ENCODE measurements around the gene LLPH. TPM values are rescaled to one million over a fixed set of nuclear protein-coding genes. Genes with fewer than 3 reads are reported as not detected.
"Not testable (repeated sequence)": the region's sequence is repeated elsewhere in the genome, so short reads cannot be mapped to it uniquely, and the experiment has no call there.

LLPH gene
- 14.1 and 14.2 TPM in 2 replicates for total RNA-seq (2014; rRNA removed; shearing (Covaris generic); ENCODE audit: low replicate concordance)

DNA sequence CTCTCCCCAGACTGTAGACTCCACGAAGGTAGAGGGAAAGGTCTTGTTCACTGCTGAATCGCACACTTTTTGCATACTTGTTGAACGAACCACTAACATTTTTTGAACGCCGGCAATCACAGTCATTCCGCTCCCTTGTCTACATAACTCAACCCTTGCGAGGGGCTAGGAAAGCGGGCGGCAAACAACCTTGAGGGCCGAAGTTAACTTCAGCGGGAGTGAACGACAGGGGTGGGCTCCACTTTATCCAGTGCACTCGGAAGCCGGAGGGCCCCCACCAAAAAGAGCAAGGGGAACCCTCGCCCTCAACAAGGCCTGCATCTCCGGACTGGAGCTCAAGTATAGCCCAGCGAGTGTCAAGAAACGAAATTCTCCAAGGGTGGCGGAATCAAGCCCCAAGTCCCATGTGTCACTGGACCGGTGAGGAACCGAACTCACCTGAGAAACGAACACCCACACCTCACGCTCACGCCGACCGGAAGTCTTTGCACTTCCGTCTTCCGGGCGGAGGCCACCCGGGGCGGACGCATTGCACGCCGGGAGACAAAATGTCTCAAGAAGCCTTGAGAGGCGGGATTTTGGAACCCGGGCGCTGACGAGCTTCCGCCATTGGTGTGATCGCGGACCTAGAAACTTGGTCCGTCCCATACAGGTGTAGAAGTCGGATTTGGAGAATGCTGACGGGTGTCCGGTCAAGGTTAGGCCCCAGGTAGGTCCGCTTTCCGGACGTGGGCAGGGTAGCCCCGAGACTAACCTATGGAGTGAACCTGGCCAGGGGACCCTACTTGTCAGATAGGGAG lies at the start of gene LLPH:
Gene LLPH (minus strand): TSS at position 484 of the 800 bp plus-strand sequence. CDS start 1,644 bp downstream, outside the sequence.
- Histone ChIP-seq H3K36me3 (peaks cover 29% of the 10 kb centered on the region), H3K27me3 (no peaks in the 10 kb centered on the region), H3K9me3 (no peaks in the 10 kb centered on the region), H3K4me3 (peak within 1 kb of the TSS; percentile 99)
- peak; percentile 90 for DNase-seq

DNA sequence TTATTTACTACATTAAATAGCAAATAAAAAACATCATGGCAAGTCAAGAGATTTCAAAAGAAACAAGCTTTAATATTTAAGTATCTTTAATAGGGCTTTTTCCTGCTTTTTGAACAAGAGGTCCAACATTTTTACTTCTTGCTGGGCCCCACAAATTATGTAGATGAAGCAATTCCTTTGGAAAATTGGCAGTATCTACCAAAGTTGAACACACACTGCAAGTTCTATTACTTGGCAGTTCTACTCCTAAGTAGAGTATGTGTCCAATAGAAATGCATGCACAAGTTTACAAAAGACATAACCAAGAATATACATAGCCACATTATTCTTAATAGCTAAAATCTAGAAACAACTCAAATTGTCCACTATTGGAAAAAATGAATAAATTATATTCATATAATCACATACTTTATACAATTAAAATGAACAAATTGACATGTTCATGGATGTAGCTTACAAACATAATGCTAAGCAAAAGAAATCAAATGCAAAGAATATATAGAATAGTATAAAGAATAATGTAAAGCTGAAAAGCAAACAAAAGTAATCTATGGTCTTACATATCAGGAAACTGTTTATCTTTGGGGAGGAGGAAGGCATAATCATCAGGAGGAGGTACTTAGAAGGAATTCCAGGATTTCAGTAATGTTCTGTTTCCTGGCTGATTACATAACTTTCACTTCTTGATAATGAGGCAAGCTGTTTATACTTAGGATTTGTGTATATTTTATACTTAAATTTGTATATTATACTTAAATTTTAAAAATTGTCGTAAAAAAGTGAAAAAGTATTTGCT lies 45.8 kb upstream of the LLPH start:
- Histone ChIP-seq H3K36me3 (no peaks in the 10 kb centered on the region), H3K4me3 (no peak overlapping the region), H3K9me3 (no peaks in the 10 kb centered on the region), H3K27me3 (peaks cover 3% of the 10 kb centered on the region; the same call in 1 of the 2 replicates)
- DNase-seq, result no peak

DNA sequence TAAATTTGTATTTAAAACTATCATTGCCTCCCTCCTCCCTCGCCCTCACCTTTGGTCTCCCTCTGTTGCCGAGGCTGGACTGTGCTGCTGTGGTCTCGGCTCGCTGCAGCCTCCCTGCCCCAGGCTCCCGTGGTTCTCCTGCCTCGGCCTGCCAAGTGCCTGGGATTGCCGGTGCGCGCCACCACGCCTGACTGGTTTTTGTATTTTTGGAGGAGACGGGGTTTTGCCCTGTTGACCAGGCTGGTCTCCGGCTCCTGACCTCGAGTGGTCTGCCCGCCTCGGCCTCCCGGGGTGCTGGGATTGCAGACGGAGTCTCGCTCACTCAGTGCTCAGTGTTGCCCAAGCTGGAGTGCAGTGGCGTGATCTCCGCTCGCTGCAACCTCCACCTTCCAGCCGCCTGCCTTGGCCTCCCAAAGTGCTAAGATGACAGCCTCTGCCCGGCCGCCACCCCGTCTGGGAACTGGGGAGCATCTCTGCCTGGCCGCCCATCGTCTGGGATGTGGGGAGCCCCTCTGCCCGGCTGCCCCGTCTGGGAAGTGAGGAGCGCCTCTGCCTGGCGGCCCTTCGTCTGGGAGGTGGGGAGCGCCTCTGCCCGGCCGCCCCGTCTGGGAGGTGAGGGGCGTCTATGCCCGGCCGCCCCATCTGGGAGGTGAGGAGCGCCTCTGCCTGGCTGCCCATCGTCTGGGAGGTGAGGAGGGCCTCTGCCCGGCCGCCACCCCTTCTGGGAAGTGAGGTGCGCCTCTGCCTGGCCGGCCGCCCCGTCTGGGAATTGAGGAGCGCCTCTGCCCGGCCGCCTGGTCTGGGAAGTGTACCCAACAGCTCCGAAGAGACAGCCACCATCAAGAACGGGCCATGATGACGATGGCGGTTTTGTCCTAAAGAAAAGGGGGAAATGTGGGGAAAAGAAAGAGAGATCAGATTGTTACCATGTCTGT lies 44.1 kb upstream of the LLPH start:
- H3K4me3 ChIP-seq, H3K27me3 ChIP-seq, H3K9me3 ChIP-seq, DNase-seq, H3K36me3 ChIP-seq: not testable (repeated sequence)

DNA sequence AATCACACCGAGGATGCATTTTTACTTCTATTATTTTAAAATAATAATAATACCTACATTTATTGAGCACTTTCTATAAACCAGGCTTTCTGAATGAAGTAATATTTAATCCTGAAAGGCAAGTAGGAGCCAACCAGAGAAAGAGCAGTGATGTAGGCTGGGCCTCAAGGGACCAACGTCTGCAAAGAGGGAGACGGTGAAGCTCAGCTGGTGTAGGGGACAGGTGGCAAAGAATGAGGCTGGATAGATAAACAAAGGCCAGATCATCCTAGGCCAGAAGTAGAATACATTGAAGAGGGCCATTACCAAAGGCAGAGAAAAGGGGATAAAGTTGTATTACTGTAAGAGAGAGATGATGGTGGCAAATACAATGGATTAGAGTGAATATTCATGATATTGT lies 40.1 kb upstream of the LLPH start:
- H3K36me3 ChIP-seq, result peaks cover 9% of the 10 kb centered on the region
- no peaks in the 10 kb centered on the region for H3K27me3 ChIP-seq
- no peak for DNase-seq
- H3K4me3 ChIP-seq, result peak overlapping the region; percentile 67
- H3K9me3 ChIP-seq, result peaks cover 2% of the 10 kb centered on the region; the same call in 1 of the 2 replicates

DNA sequence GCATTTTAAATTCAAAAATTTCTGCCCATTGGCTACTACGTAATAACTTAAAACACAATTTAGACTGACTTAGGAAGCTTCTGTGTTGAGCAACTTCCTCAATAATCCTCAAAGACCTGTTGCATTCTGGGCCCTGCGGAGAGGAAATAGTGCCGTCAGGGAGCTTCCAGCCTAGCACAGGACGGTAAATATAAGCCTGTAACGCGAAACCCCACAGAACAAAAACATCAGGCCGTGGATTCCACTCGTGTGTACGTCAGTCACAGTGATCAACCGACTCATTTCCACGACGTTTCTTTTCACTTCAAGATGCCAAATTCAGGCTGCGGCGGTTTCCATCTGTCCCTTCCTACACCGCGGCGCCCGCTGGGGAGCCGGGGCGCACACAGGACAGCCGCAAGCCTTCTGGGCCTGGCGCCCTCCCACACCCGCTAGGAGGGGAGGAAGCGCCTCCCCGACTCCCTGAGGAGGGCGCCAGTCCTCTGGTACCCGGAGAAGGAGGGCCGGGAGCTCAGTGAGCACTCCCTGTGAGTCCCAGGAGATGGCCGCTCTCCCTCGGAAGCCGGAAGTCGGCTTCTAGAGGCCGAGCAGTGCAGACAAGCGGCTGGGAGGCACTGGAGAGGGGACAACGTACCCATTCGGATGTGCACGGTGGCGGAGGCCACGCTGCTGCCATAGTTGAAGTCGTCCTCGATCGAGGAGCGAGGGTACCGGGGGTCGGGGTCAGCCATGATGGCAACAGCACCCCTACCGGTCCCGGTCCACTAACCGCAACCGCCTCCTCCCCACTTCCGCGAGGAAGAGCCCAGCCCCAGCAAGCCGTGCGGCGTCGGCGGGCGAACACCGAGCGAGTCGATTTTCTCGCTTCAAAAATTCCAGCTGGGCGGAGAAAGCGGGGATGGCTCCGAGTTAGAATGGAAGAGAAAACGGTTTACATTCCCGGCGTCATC lies 38.9 kb upstream of the LLPH start, which contains the start of gene TMBIM4:
Gene TMBIM4 (minus strand): TSS at position 776 of the 950 bp plus-strand sequence. CDS start 45 bp downstream, at position 731.
- no peaks in the 10 kb centered on the region for H3K27me3 ChIP-seq
- H3K4me3 ChIP-seq, result peak within 1 kb of the TSS; percentile 67
- peaks cover 8% of the 10 kb centered on the region for H3K9me3 ChIP-seq
- peaks cover 18% of the 10 kb centered on the region for H3K36me3 ChIP-seq
- peak; percentile 92 for DNase-seq

DNA sequence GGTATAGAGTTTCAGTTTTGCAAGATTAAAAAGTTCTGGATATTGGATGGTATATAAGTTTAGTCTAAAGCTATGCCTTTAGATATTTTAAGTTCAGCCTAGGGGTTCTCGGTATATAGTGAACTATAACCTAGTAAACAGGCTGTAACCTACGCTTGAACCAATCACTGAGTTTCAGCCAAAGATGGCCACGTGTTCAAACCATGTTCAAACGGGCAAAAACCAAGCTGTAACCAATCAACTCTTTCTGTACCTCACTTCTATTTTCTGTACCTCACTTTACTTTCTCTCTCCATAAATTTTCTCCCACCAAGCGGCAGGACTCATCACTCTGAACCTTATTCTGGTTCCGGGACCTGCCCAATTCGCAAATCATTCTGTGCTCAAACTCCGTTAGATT lies 37.9 kb upstream of the LLPH start:
- Histone ChIP-seq H3K9me3 (peaks cover 10% of the 10 kb centered on the region), H3K27me3 (no peaks in the 10 kb centered on the region), H3K36me3 (peaks cover 19% of the 10 kb centered on the region), H3K4me3 (peak overlapping the region; percentile 67)
- DNase-seq, result peak; percentile 15

DNA sequence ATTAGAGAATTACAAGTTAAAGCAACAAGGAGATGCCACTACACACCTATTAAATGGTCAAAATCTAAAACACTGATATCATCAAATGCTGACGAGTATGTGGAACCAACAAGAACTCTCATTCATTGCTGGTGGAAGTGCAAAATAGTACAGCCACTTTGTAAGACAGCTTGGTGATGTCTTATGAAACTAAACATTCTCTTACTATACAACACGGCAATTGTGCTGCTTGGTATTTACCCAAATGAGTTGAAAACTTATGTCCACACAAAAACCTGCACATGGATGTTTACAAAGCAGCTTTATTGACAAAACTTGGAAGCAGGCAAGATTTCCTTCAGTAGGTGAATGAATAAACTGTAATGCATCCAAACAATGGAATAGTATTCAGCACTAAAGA lies 36.0 kb upstream of the LLPH start:
- Histone ChIP-seq H3K4me3 (no peak overlapping the region), H3K36me3 (peaks cover 19% of the 10 kb centered on the region), H3K9me3 (peaks cover 10% of the 10 kb centered on the region), H3K27me3 (no peaks in the 10 kb centered on the region)
- no peak for DNase-seq

DNA sequence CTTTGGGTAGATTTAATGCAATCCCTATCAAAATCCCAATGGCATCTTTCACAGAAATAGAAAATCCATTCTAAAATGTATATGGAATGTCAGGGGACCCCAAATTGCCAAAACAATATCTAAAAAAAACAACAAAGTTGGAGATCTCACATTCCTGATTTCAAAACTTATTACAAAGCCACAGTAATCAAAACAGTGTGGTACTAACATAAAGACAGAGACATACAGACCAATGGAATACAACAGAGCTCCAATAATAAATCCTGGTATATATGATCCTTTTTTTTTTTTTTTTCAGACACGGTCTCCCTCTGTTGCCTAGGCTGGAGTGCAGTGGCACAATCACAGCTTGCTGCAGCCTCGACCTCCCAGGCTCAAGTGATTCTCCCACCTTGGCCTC lies 34.6 kb upstream of the LLPH start:
- no peaks in the 10 kb centered on the region for H3K27me3 ChIP-seq
- H3K4me3 ChIP-seq, result no peak overlapping the region
- DNase-seq, result no peak
- peaks cover 28% of the 10 kb centered on the region for H3K36me3 ChIP-seq
- peaks cover 10% of the 10 kb centered on the region for H3K9me3 ChIP-seq

DNA sequence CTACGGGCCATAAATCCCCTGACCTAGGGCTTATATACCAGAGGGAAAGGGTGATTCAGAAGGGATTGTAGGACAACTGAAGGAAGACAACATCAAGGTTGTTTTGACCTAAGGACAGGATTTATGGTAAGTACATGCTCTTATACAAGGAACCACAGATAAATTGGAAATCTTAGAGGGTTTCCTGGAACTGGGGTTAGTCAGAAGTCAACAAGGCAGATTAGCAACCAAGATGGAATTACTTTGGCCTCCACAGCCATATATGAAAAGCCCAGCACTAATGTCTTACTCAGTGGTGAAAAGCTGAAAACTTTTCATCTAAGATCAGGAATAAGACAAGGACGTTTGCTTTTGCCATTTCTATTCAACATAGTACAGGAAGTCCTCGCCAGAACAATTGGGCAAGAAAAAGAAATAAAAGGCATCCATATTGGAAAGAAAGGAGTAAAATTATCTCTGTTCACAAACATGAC lies 33.8 kb upstream of the LLPH start:
- Histone ChIP-seq H3K36me3 (peaks cover 35% of the 10 kb centered on the region), H3K4me3 (no peak overlapping the region), H3K27me3 (no peaks in the 10 kb centered on the region), H3K9me3 (peaks cover 10% of the 10 kb centered on the region)
- DNase-seq, result no peak

DNA sequence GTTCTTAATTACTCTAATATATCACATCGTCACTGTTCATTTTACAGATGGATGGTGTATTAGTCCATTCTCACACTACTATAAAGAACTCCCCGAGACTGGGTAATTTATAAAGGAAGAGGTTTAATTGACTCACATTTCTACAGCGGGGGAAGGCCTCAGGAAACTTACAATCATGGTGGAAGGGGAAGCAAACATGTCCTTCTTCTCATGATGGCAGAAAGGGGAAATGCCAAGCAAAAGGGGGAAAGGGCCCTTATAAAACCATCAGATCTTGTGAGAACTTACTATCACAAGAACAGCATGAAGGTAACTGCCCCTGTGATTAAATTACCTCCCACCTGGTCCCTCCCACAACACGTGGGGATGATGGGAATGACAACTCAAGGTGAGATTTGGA lies 32.7 kb upstream of the LLPH start:
- DNase-seq, result no peak
- H3K4me3 ChIP-seq, result no peak overlapping the region
- H3K36me3 ChIP-seq, result peaks cover 35% of the 10 kb centered on the region
- H3K27me3 ChIP-seq, result no peaks in the 10 kb centered on the region
- H3K9me3 ChIP-seq, result peaks cover 10% of the 10 kb centered on the region

DNA sequence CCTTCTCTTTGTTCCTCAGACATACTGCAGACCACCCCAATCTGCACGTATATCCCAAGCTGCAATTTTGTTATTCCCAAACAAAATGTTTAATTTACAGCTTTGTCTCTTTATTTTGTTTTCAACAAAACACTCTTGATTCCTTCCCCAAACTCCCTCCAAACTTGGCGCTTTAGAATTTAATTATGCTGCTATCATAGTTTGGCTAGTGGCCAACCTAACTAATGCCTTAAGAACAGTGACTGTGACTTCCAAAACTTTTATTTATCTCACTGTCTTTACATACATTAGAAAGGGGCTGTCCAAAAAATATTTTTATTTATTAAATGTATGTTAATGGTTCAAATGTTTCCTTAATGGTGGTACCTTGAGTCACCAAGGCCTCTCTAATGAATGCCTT lies 32.2 kb upstream of the LLPH start:
- no peaks in the 10 kb centered on the region for H3K27me3 ChIP-seq
- H3K36me3 ChIP-seq, result peaks cover 35% of the 10 kb centered on the region
- DNase-seq, result no peak
- no peak overlapping the region for H3K4me3 ChIP-seq
- H3K9me3 ChIP-seq, result peaks cover 10% of the 10 kb centered on the region

DNA sequence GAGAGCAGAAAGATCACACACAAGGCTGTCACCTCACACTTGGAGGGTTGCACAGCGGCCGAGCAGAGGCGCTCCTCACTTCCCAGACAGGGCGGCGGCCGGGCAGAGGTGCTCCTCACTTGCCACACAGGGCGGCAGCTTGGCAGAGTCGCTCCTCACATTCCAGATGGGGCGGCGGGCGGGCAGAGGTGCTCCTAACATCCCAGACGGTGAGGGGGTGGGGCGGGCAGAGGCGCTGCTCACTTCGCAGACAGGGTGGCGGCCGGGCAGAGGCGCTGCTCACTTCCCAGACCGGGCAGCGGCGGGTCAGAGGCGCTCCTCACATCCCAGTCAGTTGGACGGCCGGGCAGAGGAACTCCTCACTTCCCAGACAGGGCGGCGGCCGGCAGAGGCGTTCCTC lies 30.2 kb upstream of the LLPH start:
- no peak for DNase-seq
- Histone ChIP-seq H3K9me3 (peaks cover 9% of the 10 kb centered on the region), H3K4me3 (no peak overlapping the region), H3K27me3 (no peaks in the 10 kb centered on the region), H3K36me3 (peaks cover 27% of the 10 kb centered on the region)

DNA sequence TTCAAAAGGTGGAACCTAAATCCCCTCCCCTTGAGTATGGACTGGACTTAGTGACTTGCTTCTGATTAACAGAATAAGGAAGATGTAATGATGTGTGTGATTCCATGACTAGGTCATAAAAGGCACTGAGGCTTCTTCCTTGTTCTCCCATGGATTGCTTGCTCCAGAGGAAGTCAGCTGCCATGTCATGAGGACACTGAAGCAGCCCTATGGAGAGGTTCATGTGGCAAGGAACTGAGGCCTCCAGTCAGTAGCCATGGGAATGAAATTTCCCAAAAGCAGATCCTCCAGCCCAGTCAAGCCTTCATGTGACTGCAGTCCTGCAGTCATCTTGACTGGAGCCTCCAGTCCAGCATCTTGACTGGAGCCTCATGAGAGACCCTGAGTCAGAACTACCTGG lies 28.6 kb upstream of the LLPH start:
- peaks cover 16% of the 10 kb centered on the region for H3K36me3 ChIP-seq
- no peaks in the 10 kb centered on the region for H3K27me3 ChIP-seq
- DNase-seq, result no peak
- H3K4me3 ChIP-seq, result no peak overlapping the region
- H3K9me3 ChIP-seq, result peaks cover under 1% of the 10 kb centered on the region; the same call in 1 of the 2 replicates

DNA sequence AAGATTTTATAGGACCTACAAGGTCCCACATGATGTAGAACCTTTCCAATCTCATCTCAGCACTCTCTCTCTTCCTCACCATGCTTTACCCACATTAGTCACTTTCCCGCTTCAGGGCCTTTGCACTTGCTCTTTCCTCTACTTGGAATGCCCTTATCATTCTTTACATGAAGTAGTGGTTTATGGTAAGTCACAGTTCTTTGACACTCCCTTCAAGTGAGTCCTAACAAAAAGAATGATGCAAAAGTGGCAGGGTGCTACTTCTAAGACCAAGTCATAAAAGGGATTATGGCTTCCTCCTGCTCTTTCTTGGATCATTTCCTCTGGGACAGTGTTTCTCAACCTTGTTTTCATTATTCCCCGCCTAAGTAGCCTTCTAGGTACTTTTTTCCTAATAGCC lies 26.1 kb upstream of the LLPH start:
- no peak for DNase-seq
- Histone ChIP-seq H3K9me3 (no peaks in the 10 kb centered on the region), H3K4me3 (no peak overlapping the region), H3K27me3 (no peaks in the 10 kb centered on the region), H3K36me3 (peaks cover 20% of the 10 kb centered on the region)

DNA sequence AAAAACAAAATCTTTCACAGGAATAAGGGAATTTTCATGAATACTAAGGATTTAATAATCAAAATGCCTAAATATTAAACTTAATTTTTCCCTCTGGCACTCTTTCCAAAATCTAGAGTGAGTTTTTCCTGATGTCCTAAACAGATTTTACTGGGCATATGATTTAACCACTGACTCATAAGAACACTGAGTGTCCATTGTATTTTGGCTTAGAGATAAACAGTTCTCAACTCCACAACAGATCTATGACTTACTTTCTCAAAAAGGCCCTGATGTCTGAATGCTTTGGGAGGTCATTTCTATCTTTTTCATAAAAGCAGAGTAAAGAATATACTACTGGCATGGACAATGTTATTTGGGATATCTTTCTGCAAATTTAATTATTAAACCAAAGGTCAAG lies 24.2 kb upstream of the LLPH start:
- H3K36me3 ChIP-seq, result peaks cover 18% of the 10 kb centered on the region
- no peak overlapping the region for H3K4me3 ChIP-seq
- no peaks in the 10 kb centered on the region for H3K27me3 ChIP-seq
- H3K9me3 ChIP-seq, result no peaks in the 10 kb centered on the region
- DNase-seq, result no peak
